ENCODE measurements around the gene ZNF831. TPM values are rescaled to one million over a fixed set of nuclear protein-coding genes. Genes with fewer than 3 reads are reported as not detected.

ZNF831 gene
- total RNA-seq (2022; extraction: Qiagen RNA extraction; ENCODE audit: low read depth) = not detected in 5 replicates

DNA sequence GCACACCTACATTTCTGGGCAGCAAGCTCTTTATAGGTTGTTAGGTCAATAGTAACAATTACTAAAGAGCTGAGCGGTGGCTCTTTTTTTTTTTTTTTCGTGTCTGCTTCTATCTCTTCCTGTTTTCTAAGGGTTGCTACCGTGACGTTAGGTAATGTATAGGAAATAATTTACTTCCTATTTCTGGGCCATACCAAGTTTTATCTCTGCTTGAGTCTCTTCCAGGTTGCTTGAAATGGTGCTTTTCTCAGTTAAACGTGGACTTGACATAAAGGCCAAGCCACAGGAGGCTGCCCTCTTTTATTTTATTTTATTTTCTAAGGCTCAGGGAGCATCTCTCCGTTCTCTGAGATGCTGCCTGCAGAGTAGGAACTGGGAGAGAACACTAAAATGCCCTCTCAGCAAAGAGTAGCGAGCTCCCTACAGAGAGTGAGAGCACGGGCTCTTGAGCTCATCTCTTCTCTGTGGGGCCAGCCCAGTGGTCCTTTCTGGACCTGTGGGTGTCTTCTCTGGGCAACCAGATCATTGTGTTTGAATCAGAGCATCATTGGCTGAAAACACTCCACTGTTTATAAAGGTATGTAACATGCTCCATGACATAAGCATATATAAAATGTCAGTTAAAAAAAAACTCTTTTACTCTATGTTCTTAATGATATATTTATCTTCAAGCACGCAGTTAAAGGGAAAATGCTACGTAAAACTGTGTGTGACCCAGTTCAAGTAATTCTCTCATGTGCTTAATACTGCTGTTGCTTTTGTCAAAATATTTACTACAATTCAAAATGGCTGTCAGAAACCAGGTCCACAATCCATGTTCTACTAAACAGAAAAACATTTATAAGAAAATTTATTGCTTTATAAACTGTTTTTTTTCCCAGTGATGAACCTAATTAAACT lies at the start of gene ZNF831:
Gene ZNF831 (plus strand): TSS at position 191 of the 900 bp plus-strand sequence. CDS start 27,199 bp downstream, outside the sequence.

DNA sequence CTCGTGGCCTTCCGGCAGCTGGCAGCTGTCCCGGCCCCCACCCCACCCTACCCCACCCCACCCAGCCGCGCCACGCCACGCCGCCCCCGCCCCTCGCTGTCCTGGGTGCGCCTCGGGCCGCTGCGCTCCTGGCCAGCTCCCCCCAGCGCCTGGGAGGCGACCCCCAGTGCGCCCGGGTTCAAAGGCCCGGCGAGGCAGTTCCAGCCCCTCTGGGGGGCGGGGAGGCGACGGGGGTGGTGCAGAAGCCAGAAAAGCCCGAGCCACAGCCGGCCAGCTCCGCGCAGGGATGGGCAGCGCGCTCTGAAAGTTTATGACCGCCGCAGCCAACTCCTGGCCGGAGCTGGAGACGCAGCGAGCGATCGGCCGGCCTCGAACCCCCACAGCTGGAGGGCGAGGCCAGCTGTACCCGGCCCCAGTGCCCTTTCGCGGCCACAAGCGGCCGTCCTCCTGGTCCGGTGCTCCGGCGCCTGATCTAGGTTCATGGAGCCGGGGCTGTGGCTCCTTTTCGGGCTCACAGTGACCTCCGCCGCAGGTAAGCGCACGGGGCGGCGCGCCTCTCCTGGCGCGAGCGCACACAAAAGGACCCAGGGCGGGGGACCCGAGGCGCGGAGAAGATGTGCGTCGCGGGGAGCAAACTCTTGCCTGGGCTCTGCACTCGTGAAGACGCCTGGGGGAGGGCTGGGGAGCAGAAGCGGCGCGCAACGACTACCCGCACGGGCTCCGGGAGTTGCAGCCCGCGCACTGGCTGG lies 136.9 kb downstream of the ZNF831 start, which contains the start of gene EDN3:
Gene EDN3 (plus strand): TSS at position 279 of the 749 bp plus-strand sequence. CDS start 202 bp downstream, at position 481.

Other genes with a start within 250 kb of the ZNF831 start
- 44.0 to 46.8 TPM (median 45.0 TPM) in 5 replicates for gene NELFCD, start 182.6 kb upstream of the ZNF831 start, total RNA-seq (2022; extraction: Qiagen RNA extraction; ENCODE audit: low read depth)
- 155 to 184 TPM (median 173 TPM) in 5 replicates for gene CTSZ, start 156.6 kb upstream of the ZNF831 start, total RNA-seq (2022; extraction: Qiagen RNA extraction; ENCODE audit: low read depth)
- 0.02 TPM in 1 of 5 replicates, not detected in the others for gene TUBB1, start 144.4 kb upstream of the ZNF831 start, total RNA-seq (2022; extraction: Qiagen RNA extraction; ENCODE audit: low read depth)
- gene ATP5F1E, start 131.5 kb upstream of the ZNF831 start, total RNA-seq (2022; extraction: Qiagen RNA extraction; ENCODE audit: low read depth) = 91.8 to 114 TPM (median 94.5 TPM) in 5 replicates
- 53.9 to 69.9 TPM (median 64.5 TPM) in 5 replicates for gene PRELID3B, start 121.0 kb upstream of the ZNF831 start, total RNA-seq (2022; extraction: Qiagen RNA extraction; ENCODE audit: low read depth)
- 0.05 to 0.10 TPM (median 0.07 TPM) in 4 of 5 replicates, not detected in the other for gene EDN3, start 136.8 kb downstream of the ZNF831 start, total RNA-seq (2022; extraction: Qiagen RNA extraction; ENCODE audit: low read depth)